Parathyroid adenoma (tissue), 2 donors: ENCODE measurements around the gene FAM50B.

Source experiments
- H2AFZ ChIP-seq: fragments of 300-600 bp; sonication (generic); one replicate; pipeline ENCODE4 v1.7.0; 2017; ENCODE audit warnings: antibody characterized with exemption, mild to moderate bottlenecking
- H3K27ac ChIP-seq: fragments of 300-600 bp; sonication (generic); one replicate; pipeline ENCODE4 v1.7.0; 2017
- H3K27me3 ChIP-seq: fragments of 300-600 bp; sonication (generic); one replicate; pipeline ENCODE4 v1.7.0; 2017; ENCODE audit warnings: low read length; ENCODE audit not compliant: control insufficient read depth, insufficient read depth
- H3K36me3 ChIP-seq: fragments of 300-600 bp; sonication (generic); one replicate; pipeline ENCODE4 v1.7.0; 2017; ENCODE audit warnings: low read length; ENCODE audit not compliant: control insufficient read depth, insufficient read depth
- H3K4me1 ChIP-seq: fragments of 300-600 bp; sonication (generic); one replicate; pipeline ENCODE4 v1.7.0; 2017; ENCODE audit warnings: control low read depth
- H3K4me2 ChIP-seq: fragments of 300-600 bp; sonication (generic); one replicate; pipeline ENCODE4 v1.7.0; 2017; ENCODE audit warnings: low read length
- H3K4me3 ChIP-seq: fragments of 300-600 bp; sonication (generic); one replicate; pipeline ENCODE4 v1.7.0; 2017; ENCODE audit warnings: low read depth, low read length
- H3K79me2 ChIP-seq: fragments of 300-600 bp; sonication (generic); one replicate; pipeline ENCODE4 v1.7.0; 2017; ENCODE audit warnings: control low read depth
- H3K9ac ChIP-seq: fragments of 300-600 bp; sonication (generic); one replicate; pipeline ENCODE4 v1.7.0; 2017; ENCODE audit warnings: mild to moderate bottlenecking
- H3K9me3 ChIP-seq: fragments of 300-600 bp; sonication (generic); one replicate; pipeline ENCODE4 v1.7.0; 2017; ENCODE audit warnings: low read length; ENCODE audit not compliant: control insufficient read depth
- TF ChIP-seq, protein P1 (sequence below): fragments of 300-600 bp; sonication (generic); IDR thresholded peaks from one replicate; pipeline ENCODE4 v1.7.0; 2017; ENCODE audit warnings: antibody characterized with exemption, mild to moderate bottlenecking
- donor health status: primary hyperparathyroidism.

FAM50B gene

DNA sequence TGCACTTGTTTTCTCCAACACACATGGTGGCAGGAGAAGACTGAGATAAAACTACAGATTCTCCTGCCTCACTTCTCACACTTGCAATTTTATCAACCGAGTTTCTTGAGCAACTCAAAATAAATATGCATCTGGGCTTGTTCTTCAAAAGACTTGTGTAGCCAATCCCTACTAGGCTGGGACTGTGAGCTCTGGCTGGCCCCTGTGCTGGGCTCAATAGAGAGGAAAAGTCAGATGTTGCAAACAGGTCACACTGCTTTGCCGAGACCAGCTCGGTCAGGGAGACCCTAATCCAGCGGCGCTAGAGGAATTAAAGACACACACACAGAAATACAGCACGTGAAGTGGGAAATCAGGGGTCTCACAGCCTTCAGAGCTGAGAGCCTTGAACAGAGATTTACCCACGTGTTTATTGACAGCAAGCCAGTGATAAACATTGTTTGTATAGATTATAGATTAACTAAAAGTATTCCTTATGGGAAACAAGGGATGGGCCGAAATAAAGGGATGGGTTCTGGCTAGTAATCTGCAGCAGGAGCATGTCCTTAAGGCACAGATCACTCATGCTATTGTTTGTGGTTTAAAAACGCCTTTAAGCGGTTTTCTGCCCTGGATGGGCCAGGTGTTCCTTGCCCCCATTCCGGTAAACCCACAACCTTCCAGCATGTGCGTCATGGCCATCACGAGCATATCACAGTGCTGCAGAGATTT is 32.7 kb downstream of the FAM50B start:
- H3K4me2 ChIP-seq, result no peak overlapping the region
- no peaks in the 10 kb centered on the region for H3K9me3 ChIP-seq
- no peak overlapping the region for H3K4me3 ChIP-seq
- no peak overlapping the region for H2AFZ ChIP-seq
- no peaks in the 10 kb centered on the region for H3K27me3 ChIP-seq
- H3K9ac ChIP-seq, result no peak overlapping the region
- H3K4me1 ChIP-seq, result no peaks in the 10 kb centered on the region
- TF ChIP-seq, protein P1, sequence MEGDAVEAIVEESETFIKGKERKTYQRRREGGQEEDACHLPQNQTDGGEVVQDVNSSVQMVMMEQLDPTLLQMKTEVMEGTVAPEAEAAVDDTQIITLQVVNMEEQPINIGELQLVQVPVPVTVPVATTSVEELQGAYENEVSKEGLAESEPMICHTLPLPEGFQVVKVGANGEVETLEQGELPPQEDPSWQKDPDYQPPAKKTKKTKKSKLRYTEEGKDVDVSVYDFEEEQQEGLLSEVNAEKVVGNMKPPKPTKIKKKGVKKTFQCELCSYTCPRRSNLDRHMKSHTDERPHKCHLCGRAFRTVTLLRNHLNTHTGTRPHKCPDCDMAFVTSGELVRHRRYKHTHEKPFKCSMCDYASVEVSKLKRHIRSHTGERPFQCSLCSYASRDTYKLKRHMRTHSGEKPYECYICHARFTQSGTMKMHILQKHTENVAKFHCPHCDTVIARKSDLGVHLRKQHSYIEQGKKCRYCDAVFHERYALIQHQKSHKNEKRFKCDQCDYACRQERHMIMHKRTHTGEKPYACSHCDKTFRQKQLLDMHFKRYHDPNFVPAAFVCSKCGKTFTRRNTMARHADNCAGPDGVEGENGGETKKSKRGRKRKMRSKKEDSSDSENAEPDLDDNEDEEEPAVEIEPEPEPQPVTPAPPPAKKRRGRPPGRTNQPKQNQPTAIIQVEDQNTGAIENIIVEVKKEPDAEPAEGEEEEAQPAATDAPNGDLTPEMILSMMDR, result no peak
- H3K27ac ChIP-seq, result no peak overlapping the region
- H3K79me2 ChIP-seq, result no peaks in the 10 kb centered on the region
- no peaks in the 10 kb centered on the region for H3K36me3 ChIP-seq

DNA sequence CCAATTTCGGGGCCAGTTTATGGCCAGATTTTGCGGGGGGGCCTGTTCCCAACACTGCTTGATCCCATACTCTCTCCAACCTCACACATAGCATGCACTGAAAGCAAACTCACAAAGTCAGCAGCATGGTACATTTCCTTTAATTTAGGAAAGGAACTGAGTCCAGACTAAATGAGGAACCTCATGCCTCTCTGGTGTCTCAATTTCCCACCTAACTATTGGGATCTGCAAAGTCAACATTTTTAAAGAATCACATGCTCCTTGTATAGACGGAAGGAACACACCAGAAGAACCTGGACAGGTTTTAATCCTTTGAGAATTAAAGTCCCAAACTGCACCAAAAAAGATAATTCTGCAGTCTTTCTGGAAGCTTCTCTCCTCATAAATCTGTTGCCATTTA is 33.3 kb downstream of the FAM50B start:
- Histone ChIP-seq H3K9me3 (no peaks in the 10 kb centered on the region), H3K79me2 (no peaks in the 10 kb centered on the region), H3K4me2 (no peak overlapping the region), H2AFZ (no peak overlapping the region), H3K27me3 (no peaks in the 10 kb centered on the region), H3K4me1 (no peaks in the 10 kb centered on the region), H3K27ac (no peak overlapping the region), H3K9ac (no peak overlapping the region), H3K36me3 (no peaks in the 10 kb centered on the region), H3K4me3 (no peak overlapping the region)
- TF ChIP-seq, protein P1, result no peak

GRCh38 chr6:3882866-3883265 is 33.7 kb downstream of the FAM50B start:
- H3K4me3 ChIP-seq, result no peak overlapping the region
- no peak overlapping the region for H3K9ac ChIP-seq
- TF ChIP-seq, protein P1, result no peak
- no peak overlapping the region for H3K4me2 ChIP-seq
- no peak overlapping the region for H2AFZ ChIP-seq
- no peaks in the 10 kb centered on the region for H3K27me3 ChIP-seq
- no peaks in the 10 kb centered on the region for H3K4me1 ChIP-seq
- no peaks in the 10 kb centered on the region for H3K79me2 ChIP-seq
- H3K36me3 ChIP-seq, result no peaks in the 10 kb centered on the region
- H3K9me3 ChIP-seq, result no peaks in the 10 kb centered on the region
- H3K27ac ChIP-seq, result no peak overlapping the region

GRCh38 chr6:3884007-3884745 is 35.0 kb downstream of the FAM50B start:
- Histone ChIP-seq H3K27ac (no peak overlapping the region), H3K4me1 (no peaks in the 10 kb centered on the region), H3K36me3 (no peaks in the 10 kb centered on the region), H3K79me2 (no peaks in the 10 kb centered on the region), H3K9ac (no peak overlapping the region), H3K4me2 (no peak overlapping the region), H3K9me3 (no peaks in the 10 kb centered on the region), H3K4me3 (no peak overlapping the region), H3K27me3 (no peaks in the 10 kb centered on the region), H2AFZ (no peak overlapping the region)
- TF ChIP-seq, protein P1, result no peak
